Measurements from ENCODE around the gene MRPS34. TPM values are rescaled to one million over a fixed set of nuclear protein-coding genes. Genes with fewer than 3 reads are reported as not detected.

The MRPS34 gene
- total RNA-seq, 1 experiment from 2014 or later: 102 TPM

GRCh38 chr16:1775006-1775845 lies 2.3 kb upstream of the MRPS34 start:
- in situ Hi-C loops (cut with HindIII; ENCODE audit: low pct_unique_long_range_greater_than_20kb, low sequenced_read_pairs): no loop called here
- no peak for DNase-seq (ENCODE audit: low read depth, low spot score)

GRCh38 chr16:1774448-1774780 lies 1.5 kb upstream of the MRPS34 start:
- in situ Hi-C loops (cut with HindIII; ENCODE audit: low pct_unique_long_range_greater_than_20kb, low sequenced_read_pairs): no loop called here
- DNase-seq (ENCODE audit: low read depth, low spot score): no peak

GRCh38 chr16:1773703-1774447 lies 941 bp upstream of the MRPS34 start:
- in situ Hi-C loops (cut with HindIII; ENCODE audit: low pct_unique_long_range_greater_than_20kb, low sequenced_read_pairs): no loop called here
- DNase-seq (ENCODE audit: low read depth, low spot score): no peak

- in situ Hi-C loops (cut with HindIII; ENCODE audit: low pct_unique_long_range_greater_than_20kb, low sequenced_read_pairs): no loop called here
- no peak for DNase-seq (ENCODE audit: low read depth, low spot score)
Measured at GRCh38 chr16:1772362-1772907, 499 bp downstream of the MRPS34 start, which contains the start of gene EME2. Gene EME2 (plus strand): TSS chr16:1772810. CDS start chr16:1773228, 418 bp downstream.

- in situ Hi-C loops (cut with HindIII; ENCODE audit: low pct_unique_long_range_greater_than_20kb, low sequenced_read_pairs): no loop called here
- DNase-seq (ENCODE audit: low read depth, low spot score): no peak
Measured at GRCh38 chr16:1771864-1772361, 1.0 kb downstream of the MRPS34 start.

GRCh38 chr16:1771188-1771863 lies 1.6 kb downstream of the MRPS34 start, which contains the start of gene NME3:
Gene NME3 (minus strand): TSS chr16:1771543. CDS start chr16:1771534, 9 bp downstream.
- DNase-seq (ENCODE audit: low read depth, low spot score): peak; percentile 54
- in situ Hi-C loops (cut with HindIII; ENCODE audit: low pct_unique_long_range_greater_than_20kb, low sequenced_read_pairs): no loop called here

GRCh38 chr16:1770328-1771187 lies 2.4 kb downstream of the MRPS34 start:
- no peak for DNase-seq (ENCODE audit: low read depth, low spot score)
- in situ Hi-C loops (cut with HindIII; ENCODE audit: low pct_unique_long_range_greater_than_20kb, low sequenced_read_pairs): no loop called here

GRCh38 chr16:1769402-1770300 lies 3.3 kb downstream of the MRPS34 start:
- DNase-seq (ENCODE audit: low read depth, low spot score): no peak
- in situ Hi-C loops (cut with HindIII; ENCODE audit: low pct_unique_long_range_greater_than_20kb, low sequenced_read_pairs): no loop called here

GRCh38 chr16:1768767-1769401 lies 4.0 kb downstream of the MRPS34 start:
- no peak for DNase-seq (ENCODE audit: low read depth, low spot score)
- in situ Hi-C loops (cut with HindIII; ENCODE audit: low pct_unique_long_range_greater_than_20kb, low sequenced_read_pairs): no loop called here

- no peak for DNase-seq (ENCODE audit: low read depth, low spot score)
- in situ Hi-C loops (cut with HindIII; ENCODE audit: low pct_unique_long_range_greater_than_20kb, low sequenced_read_pairs): no loop called here
Measured at GRCh38 chr16:1768061-1768766, 4.7 kb downstream of the MRPS34 start.

GRCh38 chr16:1767116-1767994 lies 5.6 kb downstream of the MRPS34 start:
- no peak for DNase-seq (ENCODE audit: low read depth, low spot score)
- in situ Hi-C loops (cut with HindIII; ENCODE audit: low pct_unique_long_range_greater_than_20kb, low sequenced_read_pairs): no loop called here

GRCh38 chr16:1766701-1767100 lies 6.2 kb downstream of the MRPS34 start:
- in situ Hi-C loops (cut with HindIII; ENCODE audit: low pct_unique_long_range_greater_than_20kb, low sequenced_read_pairs): no loop called here
- DNase-seq (ENCODE audit: low read depth, low spot score): no peak

- no peak for DNase-seq (ENCODE audit: low read depth, low spot score)
- in situ Hi-C loops (cut with HindIII; ENCODE audit: low pct_unique_long_range_greater_than_20kb, low sequenced_read_pairs): no loop called here
Measured at GRCh38 chr16:1766231-1766630, 6.7 kb downstream of the MRPS34 start.

- in situ Hi-C loops (cut with HindIII; ENCODE audit: low pct_unique_long_range_greater_than_20kb, low sequenced_read_pairs): no loop called here
- no peak for DNase-seq (ENCODE audit: low read depth, low spot score)
Measured at GRCh38 chr16:1765826-1766225, 7.1 kb downstream of the MRPS34 start.

All from SK-MEL-5 (cell line).